GM21529 (cell line): ENCODE measurements around the gene MTHFSD.

Experiments used
- ATAC-seq: cut with Tn5 transposase; IDR thresholded peaks from one replicate; pipeline ENCODE4 v1.9.1; 2021; ENCODE audit not compliant: unreplicated experiment

Gene MTHFSD

DNA sequence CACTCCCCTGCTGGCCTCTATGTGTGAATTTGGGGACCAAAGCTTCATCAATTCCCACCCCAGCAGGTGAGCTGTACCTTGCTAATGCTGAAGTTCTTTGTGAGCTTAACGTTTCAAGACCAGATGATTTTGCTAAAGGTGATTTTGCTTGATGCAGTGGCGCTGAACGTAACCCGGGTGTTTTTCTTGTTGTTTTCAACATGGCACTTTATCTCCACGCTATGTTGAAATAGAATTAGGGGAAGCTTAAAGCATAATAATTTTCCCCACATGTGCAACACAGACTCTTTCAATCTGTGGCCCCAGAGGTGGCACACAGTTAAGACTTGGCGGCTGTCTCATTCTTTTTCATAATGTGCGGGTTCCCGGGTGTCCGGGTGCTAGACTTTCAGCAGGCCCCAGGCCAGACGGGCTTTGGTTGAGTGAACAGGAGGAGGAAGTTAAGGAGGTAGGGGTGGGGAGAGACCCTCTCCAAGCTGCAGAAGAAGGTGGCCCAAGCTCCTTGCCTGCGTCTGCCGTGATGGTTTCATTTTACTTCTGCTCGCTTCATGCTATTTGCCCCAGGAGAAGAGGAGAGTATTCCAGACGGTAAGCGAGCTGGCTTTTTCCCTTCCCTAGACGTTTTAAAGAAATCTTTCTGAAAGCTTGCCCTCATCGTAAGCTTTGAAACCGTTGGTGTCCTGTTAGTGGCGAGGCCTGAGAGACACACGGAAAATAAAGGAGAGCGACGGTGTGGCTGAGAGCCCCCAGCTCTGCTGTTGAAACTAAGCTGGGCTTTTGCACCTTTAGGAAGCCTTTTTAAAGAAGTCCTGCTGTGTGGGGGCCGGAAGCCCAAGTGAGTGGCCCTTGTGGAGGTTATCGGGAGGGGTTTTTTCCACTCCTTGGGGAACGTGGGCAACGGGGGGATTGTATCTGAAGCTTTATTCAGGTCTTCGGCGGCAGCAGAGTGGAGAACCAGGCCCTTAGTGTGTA lies 15.8 kb upstream of the MTHFSD start:
- no peak for ATAC-seq

DNA sequence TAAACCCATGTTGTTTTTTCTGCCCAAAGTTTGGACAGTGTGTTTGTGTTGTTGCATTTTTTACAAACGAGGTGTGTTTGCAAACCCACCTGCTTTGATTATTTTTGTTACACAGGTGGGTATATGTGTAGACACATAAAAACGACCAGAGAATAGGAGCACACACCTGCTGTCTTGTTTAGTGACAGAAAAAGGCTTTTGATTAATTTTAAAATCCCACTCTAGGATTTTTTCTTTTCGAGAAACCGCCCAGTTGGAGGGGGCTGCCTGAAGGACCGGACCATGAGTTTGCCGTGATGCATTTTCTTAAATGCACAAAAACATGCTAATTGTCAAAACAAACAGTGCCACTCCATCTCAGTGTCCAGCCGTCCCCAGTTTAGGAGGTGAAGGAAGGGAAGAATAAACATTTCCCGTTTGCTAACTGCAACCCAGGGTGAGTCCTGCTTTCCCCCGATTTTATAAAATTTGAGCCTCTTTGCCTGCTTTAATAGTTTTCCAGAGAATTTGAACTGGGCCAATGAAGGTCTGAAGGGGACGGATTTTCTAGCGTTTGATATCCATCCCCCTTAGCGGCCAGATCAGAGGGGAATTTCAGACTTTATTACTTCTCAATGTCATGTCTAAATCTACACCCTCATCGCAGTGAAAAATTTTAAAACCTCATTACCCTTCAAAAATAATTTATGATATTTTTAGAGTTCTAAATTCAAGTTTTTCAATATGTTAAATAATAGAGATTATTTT lies 14.8 kb upstream of the MTHFSD start:
- ATAC-seq, result no peak

DNA sequence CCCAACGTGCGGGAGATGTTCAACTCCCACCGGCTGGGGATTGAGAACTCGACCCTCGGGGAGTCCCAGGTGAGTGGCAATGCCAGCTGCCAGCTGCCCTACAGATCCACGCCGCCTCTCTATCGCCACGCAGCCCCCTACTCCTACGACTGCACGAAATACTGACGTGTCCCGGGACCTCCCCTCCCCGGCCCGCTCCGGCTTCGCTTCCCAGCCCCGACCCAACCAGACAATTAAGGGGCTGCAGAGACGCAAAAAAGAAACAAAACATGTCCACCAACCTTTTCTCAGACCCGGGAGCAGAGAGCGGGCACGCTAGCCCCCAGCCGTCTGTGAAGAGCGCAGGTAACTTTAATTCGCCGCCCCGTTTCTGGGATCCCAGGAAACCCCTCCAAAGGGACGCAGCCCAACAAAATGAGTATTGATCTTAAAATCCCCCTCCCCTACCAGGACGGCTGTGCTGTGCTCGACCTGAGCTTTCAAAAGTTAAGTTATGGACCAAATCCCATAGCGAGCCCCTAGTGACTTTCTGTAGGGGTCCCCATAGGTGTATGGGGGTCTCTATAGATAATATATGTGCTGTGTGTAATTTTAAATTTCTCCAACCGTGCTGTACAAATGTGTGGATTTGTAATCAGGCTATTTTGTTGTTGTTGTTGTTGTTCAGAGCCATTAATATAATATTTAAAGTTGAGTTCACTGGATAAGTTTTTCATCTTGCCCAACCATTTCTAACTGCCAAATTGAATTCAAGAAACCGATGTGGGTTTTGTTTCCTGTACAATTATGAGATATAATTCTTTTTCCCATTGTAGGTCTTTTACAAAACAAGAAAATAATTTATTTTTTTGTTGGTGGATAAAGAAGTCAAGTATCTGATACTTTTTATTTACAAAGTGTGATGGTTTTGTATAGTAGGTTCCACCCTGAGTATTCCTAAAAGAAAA lies 13.9 kb upstream of the MTHFSD start:
- no peak for ATAC-seq

DNA sequence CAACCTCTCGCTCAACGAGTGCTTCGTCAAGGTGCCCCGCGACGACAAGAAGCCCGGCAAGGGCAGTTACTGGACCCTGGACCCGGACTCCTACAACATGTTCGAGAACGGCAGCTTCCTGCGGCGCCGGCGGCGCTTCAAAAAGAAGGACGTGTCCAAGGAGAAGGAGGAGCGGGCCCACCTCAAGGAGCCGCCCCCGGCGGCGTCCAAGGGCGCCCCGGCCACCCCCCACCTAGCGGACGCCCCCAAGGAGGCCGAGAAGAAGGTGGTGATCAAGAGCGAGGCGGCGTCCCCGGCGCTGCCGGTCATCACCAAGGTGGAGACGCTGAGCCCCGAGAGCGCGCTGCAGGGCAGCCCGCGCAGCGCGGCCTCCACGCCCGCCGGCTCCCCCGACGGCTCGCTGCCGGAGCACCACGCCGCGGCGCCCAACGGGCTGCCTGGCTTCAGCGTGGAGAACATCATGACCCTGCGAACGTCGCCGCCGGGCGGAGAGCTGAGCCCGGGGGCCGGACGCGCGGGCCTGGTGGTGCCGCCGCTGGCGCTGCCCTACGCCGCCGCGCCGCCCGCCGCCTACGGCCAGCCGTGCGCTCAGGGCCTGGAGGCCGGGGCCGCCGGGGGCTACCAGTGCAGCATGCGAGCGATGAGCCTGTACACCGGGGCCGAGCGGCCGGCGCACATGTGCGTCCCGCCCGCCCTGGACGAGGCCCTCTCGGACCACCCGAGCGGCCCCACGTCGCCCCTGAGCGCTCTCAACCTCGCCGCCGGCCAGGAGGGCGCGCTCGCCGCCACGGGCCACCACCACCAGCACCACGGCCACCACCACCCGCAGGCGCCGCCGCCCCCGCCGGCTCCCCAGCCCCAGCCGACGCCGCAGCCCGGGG lies 12.9 kb upstream of the MTHFSD start:
- no peak for ATAC-seq

DNA sequence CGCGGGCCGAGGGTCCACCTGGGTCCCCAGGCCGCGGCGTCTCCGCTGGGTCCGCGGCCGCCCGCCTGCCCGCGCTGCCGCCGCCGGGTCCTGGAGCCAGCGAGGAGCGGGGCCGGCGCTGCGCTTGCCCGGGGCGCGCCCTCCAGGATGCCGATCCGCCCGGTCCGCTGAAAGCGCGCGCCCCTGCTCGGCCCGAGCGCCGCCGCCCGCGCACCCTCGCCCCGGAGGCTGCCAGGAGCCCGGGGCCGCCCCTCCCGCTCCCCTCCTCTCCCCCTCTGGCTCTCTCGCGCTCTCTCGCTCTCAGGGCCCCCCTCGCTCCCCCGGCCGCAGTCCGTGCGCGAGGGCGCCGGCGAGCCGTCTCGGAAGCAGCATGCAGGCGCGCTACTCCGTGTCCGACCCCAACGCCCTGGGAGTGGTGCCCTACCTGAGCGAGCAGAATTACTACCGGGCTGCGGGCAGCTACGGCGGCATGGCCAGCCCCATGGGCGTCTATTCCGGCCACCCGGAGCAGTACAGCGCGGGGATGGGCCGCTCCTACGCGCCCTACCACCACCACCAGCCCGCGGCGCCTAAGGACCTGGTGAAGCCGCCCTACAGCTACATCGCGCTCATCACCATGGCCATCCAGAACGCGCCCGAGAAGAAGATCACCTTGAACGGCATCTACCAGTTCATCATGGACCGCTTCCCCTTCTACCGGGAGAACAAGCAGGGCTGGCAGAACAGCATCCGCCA lies 12.1 kb upstream of the MTHFSD start:
- ATAC-seq, result no peak

DNA sequence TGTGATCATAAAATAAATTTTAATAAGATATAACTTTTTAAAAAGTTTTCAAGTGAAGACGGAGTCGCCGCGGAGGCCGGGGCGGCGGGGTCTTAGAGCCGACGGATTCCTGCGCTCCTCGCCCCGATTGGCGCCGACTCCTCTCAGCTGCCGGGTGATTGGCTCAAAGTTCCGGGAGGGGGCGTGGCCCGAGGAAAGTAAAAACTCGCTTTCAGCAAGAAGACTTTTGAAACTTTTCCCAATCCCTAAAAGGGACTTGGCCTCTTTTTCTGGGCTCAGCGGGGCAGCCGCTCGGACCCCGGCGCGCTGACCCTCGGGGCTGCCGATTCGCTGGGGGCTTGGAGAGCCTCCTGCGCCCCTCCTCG lies 11.5 kb upstream of the MTHFSD start, which contains the start of gene FOXC2:
Gene FOXC2, plus strand, starts transcription at position 229 of the 365 bp plus-strand sequence. CDS start 507 bp downstream, outside the sequence.
- ATAC-seq, result no peak

DNA sequence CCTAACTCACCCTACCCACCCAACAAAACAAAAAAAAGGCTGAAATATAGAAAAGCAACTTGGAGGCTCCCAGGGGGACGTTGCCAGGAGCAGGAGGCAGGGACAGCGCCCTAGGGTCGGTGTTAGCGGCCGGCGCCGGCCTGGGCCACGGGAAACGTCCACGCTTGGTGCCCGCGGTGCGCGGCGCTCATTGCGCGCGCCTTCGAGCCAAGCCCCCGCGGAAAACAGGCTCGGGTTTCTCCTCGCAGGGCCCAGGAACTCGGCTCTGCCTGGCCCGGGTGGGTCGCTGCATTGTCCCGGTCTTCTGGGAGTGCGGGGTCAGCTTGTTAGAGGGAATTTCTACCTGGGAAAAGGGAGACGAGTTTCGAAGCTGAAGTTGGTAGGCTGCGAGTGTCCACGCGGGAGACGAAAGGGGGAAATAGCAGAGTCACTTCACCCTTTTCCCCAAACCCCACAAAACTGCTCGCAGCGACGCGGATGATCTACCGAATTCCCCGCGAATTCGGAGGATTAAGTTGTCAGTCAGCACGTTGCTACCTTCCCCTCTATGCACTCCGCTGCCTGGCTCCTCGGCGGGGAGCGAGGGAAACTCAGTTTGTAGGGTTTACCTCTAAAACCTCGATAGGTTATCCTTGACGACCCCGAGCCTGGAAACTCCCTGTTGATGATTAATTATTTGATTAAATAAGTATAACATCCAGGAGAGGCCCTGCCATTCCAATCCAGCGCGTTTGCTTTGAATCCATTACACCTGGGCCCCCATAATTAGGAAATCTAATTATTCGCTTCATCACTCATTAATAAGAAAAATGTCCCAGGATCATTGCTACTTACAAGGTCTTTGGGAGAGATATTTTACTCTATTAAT lies 10.8 kb upstream of the MTHFSD start:
- ATAC-seq, result no peak

DNA sequence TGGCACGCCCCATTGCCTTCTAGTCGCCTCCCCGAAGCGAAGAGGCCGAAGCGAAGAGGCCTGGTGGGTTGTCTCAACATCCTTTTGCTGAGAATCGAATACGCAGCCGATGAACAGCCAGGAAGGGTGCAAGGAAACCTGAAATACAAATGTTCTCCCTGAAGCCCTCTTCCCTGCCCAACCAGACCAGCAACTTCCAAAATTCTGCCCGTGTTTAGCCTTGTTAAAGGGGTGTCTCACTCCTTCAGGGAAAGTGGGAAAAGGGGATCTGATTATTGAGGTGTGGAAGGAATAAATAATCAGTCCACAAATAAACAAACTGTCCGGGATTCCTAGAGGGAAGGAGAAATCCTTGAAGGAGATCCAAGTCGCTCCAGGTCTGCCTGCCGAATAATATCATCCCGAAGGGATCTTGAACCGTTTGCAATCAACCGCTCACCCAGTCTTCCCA lies 10.2 kb upstream of the MTHFSD start:
- ATAC-seq, result no peak

DNA sequence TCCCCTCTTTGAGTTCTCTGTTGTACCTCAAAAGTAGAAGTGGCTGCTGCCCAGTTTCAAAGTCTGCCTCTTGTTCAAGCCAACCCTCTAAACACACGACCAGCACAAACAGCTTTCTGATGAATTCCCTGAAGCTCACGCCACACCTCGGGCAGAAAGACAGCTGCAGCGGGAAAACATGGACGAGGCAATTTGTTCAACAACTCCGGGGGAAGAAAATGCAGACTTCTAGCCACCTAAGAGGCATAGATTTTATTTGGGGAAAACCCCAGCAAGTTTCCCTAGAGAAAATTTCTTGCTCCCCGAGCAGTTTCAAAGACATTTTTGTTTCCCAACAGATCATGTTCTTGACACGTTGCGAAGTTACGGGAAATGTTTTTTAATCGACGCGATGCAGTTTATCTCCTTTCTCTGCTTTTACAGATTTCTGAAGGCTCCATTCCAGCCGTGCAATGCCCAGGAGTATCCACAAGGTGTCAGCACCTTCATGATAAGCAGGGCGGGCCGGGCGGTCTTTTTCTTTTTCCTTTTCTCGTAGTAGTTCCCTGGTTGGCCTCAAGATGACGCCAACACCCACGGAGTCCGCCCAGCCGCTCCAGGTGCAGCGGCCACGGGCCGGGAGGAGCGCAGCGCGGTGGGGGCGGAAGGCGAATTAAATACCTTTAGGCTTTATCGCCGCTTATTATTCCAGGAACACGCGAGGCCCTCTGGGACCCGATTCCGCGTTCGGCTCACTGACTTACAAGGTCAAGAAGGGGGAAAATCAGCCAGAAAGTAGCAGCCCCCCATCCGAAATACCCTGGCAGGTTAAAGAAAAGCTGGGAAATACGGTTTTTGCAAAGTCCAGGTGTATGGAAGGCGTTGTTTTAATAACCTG lies 8.7 kb upstream of the MTHFSD start:
- ATAC-seq, result peak; percentile 79

DNA sequence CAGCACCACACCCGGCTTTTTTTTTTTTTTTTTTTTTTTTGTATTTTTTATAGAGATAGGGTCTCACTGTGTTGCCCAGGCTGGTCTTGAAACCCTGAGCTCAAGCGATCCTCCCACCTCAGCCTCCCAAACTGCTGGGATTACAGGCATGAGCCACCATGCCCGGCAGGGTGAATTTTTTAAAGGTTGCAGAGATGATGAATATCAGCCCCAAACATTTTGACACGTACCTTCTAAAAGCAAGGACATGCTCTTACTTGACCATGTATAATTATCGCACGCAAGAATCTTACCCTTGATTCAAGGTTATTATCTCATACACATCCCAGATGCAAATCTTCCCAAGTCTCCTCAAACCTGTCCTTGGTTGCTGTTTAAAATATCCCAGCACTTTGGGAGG lies 7.3 kb upstream of the MTHFSD start:
- no peak for ATAC-seq

DNA sequence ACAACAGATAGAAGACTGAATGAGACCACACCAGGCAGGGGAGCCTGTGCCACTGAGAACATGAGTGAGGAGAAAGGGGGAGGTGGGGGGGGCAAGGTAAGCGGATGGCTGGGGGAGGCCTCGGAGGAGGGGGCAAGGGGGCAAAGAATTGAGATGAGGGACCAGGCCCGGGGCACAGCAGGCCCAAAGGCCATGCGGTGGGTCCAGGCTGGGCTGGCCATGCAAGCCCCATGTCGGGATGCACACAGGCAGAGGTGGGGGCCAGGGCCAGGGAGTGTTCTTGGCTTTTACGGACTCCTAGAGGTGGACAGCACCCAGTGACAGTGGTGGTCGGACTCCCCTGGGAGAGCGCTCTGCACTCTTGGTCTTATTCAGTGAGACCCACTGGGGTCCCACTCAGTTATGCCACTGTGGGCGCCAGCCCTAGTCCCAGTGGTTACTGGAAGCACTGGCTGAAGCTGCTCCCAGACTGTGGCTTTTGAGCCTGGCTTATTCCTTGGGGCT lies 4.8 kb upstream of the MTHFSD start:
- ATAC-seq, result no peak

DNA sequence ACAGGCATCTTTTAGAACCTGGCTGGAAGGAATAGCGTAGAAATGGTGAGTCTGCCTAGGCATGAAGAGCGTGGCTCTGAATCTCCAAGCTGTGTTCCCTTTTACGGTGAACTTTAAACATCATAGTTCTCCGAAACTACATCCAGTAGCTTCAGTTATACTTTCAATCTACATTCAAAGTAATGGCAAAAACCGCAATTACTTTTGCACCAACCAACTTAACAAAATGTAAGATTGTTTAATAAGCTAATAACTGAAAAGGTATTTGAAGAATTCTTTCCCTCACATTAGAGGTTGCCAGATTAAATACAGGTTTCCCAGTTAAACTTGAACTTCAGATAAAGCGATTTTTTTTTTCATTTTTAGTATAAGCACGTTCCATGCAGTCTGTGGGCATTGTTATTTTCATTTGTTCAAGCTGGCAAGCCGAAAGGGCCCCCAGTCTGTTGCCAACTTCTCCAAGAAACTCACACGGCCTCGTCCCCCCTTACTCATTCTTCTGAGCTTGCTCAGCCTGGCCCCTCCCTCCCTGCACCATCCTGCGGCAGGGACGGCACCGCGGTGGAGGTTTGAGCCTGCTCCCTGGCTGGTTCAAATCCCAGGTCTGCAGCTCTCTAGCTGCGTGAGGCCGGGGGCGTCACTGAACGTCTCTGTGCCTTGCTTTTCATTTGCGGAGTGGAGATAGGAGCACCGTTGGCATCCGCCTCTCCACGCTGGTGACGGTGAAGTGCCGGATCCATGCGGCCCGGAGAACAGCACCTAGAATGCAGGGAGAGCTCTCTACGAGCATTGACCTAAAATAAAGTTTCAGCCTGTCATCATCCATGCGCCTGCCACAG lies 3.5 kb upstream of the MTHFSD start:
- no peak for ATAC-seq

DNA sequence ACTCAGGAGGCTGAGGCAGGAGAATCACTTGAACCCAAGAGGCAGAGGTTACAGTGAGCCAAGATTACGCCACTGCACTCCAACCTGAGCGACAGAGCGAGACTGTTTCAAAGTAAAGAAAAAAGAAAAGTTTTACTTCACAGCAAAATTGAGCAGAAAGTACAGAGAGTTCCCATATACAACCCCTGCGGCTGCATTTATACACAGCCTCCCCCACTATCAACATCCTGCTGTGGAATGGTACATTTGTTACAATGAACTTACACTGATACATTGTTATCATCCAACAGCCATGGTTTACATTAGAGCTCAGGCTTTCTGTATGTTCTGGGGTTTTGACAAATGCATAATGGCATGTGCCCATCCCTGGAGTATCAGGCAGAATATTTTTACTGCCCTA lies 2.6 kb upstream of the MTHFSD start:
- ATAC-seq, result no peak

DNA sequence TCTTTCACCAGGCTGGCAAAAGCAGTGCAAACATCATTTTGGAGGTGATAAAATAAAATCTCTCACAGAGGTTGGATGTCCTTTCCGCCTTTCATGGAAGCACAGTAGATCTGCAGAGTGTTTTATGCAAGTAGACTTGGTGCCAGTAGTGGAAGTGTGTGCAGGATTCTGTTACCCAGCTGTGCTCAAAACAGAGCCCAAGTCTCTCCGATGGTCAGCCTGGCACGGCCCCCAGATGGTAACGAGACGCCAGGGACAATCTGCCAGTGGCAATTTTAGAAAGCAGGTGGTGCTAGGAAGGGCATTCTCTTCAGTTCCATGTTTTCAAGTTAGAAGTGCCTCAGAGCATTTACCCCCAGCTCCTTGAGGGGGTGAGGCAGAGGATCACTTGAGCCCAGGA lies 1.5 kb upstream of the MTHFSD start:
- no peak for ATAC-seq

DNA sequence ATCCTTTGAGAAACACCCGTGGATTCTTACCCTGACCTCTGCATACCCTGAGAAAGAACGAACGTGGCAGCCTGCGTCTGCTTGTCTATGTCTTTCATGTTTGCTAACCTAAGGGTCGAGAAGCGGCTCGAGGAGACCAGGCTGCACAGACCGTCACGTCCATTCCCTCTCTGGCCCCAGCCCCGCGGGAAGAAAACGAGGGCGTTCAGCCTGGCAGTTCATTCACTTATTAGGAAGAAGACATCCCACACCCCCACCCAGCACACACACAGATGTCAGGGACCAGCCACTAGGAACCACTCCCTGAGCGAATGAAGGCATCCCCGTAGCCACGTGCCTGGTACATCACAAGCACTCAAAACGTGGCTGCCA lies 655 bp upstream of the MTHFSD start:
- no peak for ATAC-seq

DNA sequence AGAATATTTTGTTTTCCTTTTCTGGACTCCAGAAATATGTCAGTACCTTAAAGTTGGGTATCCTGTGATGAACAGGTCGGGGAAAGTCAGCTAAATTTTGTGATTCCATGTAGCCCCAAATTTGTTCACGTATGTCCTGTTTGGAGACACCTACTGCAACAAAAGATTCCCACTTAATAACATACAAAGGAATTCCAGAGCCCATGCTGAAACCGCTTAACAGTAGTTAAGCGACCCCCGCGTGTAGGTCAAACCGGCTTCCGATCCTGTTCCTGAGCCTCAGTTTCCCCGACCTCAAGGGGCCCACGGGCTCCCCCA lies 477 bp downstream of the MTHFSD start:
- ATAC-seq, result peak; percentile 9
